GM21619 (cell line): ENCODE results near the gene NGRN.

ENCODE experiments used
- ATAC-seq: cut with Tn5 transposase; IDR thresholded peaks from one replicate; pipeline ENCODE4 v1.9.1; 2021; ENCODE audit not compliant: unreplicated experiment

NGRN gene, protein sequence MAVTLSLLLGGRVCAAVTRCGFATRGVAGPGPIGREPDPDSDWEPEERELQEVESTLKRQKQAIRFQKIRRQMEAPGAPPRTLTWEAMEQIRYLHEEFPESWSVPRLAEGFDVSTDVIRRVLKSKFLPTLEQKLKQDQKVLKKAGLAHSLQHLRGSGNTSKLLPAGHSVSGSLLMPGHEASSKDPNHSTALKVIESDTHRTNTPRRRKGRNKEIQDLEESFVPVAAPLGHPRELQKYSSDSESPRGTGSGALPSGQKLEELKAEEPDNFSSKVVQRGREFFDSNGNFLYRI

DNA sequence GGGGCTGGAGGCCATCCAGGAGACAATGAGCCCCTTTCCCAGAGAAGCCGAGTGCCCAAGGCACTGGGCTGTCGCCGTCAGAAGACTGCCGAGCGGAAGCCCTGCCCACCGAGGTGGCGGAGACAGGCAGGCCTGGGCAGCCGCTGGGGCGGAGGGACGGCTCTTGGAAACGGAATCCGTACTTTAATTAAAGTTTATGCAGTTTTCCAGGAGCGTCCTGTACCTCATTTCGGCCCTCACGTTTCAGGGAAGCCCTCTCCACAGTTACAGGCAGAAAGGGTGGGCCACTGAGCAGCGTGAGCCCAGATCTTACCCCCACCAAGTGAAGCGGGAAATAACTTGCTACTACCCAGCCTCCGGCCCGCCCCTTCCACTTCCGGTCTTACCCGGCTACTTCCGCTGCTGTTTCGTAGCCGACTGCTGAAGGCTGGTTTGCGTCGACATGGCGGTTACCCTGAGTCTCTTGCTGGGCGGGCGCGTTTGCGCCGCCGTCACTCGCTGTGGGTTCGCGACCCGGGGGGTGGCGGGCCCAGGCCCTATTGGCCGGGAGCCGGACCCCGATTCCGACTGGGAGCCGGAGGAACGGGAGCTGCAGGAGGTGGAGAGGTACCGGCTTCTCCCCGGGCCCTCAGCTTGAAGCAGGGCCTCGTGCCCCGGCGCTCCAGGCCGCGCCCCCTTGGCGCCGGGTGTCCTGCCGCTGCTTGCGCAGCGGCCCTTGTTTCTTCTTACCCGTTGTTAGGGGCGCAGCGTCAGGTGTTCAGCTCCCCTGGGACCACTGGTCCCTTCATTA is at the start of gene NGRN:
Gene NGRN, plus strand, starts transcription at position 402 of the 790 bp plus-strand sequence. Its CDS starts 41 bp downstream, at position 443.
- ATAC-seq: peak; percentile 93

DNA sequence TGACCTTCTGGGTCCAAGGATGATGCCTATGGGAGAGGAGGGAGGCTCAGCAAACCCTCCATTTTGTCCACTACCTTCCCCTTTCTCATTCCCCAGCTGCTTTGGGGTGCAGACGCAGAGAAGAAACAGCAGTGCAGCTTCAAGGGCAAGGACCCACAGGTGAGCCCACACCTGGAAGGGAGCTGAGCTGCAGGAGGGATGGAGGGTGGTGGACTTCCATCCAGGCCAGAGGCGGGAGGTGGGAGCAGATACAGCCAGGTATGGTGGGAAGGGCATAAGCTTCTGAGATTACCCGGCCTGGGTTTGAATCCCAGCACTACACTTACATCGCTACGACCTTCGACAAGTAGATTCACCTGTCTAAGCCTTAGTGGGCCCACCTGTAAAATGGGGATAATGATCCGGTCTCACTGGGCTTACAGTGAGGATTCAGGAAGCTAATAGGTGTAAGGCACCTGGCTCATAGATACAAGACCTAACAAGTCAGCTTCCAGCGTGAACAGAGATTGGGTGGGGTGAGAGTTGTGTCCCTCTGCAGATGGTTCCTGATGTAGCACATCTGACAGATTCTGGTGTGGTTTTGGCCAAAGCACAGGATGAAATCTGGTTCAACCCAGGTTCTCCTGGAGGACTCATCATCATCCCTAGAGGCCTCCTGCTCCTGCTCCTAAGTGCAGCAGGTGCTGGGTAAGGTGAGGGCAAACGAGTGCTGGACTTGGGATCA is 47.6 kb upstream of the NGRN start:
- no peak for ATAC-seq

DNA sequence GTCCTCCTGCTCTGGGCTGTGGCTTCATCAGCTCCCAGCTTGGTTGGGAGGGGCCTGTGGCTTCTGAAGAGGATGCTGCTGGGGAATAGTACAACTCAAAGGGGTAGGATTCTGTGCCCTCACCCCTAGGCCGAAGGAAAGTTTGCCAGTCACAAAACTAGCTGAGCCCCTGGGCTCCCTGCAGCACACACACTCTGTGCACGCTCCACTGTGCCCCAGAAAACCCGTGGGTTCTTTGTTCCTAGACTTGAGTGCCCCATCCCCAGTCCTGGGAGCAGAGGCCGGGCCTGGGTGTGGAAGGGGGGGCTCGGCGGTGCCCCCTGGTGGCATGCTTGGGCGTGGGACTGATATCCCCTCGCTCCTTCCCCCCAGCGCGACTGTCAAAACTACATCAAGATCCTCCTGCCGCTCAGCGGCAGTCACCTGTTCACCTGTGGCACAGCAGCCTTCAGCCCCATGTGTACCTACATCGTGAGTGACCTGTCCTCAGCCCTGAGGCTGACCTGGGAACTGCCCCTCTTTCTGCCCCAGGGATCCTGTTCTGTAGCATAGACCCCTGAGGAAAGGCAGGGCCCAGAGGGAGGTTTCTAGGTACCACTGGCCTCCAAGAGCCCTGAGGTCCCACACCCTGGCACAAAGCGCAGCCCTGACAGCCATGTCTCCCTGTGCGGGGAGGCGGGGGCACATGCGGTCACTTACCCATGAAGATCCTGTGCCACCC is 45.9 kb upstream of the NGRN start:
- ATAC-seq: no peak

DNA sequence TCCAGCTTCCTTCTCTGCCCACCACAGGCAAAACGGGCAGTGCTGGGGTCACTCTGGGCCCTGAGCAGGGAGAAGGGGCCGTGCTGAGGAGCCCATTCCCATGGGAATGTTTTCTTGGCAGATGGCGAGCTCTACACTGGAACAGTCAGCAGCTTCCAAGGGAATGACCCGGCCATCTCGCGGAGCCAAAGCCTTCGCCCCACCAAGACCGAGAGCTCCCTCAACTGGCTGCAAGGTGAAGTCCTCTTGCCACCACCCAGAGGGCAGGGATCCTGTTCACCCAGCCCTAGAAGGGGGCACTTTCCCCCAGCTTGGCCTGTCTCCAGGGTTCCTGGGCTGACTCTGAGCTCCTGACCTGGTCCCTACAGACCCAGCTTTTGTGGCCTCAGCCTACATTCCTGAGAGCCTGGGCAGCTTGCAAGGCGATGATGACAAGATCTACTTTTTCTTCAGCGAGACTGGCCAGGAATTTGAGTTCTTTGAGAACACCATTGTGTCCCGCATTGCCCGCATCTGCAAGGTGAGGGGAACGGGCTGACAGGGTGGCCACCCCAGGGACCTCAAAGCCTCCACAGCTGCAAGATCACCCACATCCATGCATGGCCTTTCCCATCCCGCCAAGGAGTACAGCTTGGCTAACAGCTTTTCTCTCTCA is 44.1 kb upstream of the NGRN start:
- ATAC-seq: no peak

DNA sequence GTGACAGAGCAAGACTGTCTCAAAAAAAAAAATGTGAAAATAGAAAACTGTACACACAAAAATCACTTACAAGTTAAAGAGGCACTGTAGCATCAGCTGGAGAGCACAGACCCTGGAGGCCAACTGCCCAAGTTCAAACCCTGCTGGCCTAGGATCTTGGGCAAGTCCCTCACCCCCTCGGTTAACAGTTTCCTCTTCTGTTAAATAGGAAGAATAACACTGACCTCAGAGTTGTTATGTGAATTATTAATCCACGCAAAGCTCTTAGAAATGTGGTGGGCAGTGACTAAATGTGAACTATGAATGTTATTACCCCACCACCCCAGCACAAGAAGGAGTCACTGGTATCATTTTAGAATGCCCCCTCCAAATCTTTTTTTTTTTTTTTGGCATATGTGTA is 42.9 kb upstream of the NGRN start:
- ATAC-seq: no peak

DNA sequence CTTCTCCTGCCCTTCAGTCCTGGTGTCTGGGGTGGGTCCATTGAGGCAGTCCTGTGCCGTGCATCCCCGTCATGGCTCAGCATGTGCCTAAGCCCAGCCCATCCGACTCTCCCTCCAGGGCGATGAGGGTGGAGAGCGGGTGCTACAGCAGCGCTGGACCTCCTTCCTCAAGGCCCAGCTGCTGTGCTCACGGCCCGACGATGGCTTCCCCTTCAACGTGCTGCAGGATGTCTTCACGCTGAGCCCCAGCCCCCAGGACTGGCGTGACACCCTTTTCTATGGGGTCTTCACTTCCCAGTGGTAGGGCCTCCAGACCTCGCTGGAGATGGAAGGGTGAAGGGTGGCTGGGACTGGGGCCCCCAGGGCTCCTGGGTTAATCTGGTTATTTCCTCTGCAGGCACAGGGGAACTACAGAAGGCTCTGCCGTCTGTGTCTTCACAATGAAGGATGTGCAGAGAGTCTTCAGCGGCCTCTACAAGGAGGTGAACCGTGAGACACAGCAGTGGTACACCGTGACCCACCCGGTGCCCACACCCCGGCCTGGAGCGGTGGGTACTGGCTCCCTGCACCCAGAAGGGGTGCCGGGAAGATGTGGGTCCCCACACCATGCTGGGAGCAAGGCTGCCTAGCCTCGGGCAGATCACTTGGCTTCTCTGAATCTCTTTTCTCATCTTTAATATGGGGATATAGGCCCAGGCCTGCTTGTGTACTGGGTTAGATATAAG is 41.9 kb upstream of the NGRN start:
- no peak for ATAC-seq

DNA sequence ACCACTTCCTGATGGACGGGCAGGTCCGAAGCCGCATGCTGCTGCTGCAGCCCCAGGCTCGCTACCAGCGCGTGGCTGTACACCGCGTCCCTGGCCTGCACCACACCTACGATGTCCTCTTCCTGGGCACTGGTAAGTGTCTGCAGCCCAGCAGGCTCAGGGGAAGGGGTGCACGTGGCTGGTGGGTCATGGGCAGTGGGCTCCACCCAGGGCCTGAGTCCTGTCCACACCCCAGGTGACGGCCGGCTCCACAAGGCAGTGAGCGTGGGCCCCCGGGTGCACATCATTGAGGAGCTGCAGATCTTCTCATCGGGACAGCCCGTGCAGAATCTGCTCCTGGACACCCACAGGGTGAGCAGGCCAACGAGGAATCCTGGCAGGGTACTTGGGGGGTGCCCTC is 40.4 kb upstream of the NGRN start:
- ATAC-seq: no peak

DNA sequence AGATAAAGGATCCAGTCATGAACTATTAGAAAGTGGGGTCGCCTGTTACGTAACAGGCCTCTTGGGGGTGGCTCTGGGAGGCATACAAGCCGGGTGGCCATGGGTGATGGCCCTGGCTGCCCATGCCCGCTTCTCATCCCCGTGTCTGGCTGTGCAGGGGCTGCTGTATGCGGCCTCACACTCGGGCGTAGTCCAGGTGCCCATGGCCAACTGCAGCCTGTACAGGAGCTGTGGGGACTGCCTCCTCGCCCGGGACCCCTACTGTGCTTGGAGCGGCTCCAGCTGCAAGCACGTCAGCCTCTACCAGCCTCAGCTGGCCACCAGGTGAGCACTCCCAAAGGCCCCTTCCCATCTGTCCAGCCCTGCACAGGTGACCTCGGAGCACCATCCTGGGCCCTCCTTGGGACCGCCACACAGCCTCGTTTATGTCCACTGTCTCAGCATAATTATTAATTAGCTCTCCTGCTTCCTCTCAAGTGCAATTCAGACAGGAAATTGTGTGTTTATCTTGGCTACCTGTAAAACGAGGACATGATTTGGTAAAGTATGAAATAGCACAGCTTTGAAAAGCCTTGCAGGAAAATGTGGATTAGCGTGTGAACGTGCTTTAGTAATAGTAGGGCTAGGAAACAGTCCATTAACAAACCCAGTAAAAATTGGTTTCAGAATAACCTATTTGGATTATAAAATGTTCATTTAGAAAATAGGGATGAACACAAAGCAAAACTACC is 39.8 kb upstream of the NGRN start:
- no peak for ATAC-seq

DNA sequence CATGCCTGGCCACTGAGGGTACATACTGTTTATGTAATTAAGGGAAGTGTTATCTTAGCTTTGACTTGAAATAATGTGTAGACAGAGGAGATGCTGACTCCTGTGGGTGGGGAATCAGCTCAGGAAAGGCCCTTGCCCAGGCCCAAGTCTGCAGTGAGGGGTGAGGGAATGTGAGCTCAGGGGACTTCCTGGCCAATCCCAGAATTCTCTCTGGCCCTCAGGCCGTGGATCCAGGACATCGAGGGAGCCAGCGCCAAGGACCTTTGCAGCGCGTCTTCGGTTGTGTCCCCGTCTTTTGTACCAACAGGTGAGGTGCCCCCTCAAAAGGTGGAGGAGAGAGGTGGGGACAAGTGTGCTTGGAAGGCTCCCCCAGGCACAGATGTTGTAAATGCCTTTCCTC is 38.1 kb upstream of the NGRN start:
- ATAC-seq: no peak

DNA sequence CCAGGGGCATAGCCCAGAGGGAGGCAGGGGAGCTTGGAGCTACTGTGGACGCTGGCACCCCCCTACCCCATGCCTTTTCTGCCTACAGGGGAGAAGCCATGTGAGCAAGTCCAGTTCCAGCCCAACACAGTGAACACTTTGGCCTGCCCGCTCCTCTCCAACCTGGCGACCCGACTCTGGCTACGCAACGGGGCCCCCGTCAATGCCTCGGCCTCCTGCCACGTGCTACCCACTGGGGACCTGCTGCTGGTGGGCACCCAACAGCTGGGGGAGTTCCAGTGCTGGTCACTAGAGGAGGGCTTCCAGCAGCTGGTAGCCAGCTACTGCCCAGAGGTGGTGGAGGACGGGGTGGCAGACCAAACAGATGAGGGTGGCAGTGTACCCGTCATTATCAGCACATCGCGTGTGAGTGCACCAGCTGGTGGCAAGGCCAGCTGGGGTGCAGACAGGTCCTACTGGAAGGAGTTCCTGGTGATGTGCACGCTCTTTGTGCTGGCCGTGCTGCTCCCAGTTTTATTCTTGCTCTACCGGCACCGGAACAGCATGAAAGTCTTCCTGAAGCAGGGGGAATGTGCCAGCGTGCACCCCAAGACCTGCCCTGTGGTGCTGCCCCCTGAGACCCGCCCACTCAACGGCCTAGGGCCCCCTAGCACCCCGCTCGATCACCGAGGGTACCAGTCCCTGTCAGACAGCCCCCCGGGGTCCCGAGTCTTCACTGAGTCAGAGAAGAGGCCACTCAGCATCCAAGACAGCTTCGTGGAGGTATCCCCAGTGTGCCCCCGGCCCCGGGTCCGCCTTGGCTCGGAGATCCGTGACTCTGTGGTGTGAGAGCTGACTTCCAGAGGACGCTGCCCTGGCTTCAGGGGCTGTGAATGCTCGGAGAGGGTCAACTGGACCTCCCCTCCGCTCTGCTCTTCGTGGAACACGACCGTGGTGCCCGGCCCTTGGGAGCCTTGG is 37.4 kb upstream of the NGRN start:
- no peak for ATAC-seq

DNA sequence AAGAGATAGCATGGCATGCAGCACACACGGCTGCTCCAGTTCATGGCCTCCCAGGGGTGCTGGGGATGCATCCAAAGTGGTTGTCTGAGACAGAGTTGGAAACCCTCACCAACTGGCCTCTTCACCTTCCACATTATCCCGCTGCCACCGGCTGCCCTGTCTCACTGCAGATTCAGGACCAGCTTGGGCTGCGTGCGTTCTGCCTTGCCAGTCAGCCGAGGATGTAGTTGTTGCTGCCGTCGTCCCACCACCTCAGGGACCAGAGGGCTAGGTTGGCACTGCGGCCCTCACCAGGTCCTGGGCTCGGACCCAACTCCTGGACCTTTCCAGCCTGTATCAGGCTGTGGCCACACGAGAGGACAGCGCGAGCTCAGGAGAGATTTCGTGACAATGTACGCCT is 36.5 kb upstream of the NGRN start:
- ATAC-seq: no peak

DNA sequence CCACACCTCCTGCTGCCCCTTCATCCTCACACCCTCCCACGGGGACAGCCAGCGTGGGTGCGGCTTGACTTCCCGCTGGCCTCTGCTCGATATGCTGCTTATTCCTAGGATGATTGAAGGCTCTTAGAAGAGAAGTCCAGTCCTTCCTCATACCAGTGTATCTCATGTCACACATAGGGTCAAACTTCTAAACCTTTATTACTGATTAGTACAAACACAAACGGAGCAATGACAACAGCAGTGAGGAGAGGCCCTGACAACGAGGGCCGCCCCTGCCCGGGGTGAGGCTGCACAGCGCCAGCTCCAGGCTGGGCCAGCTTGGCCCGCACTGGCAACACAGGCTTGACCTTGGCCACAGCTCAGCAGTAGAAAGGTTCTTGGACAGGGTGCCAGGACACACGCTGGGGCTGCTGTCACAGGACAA is 35.4 kb upstream of the NGRN start:
- ATAC-seq: no peak

DNA sequence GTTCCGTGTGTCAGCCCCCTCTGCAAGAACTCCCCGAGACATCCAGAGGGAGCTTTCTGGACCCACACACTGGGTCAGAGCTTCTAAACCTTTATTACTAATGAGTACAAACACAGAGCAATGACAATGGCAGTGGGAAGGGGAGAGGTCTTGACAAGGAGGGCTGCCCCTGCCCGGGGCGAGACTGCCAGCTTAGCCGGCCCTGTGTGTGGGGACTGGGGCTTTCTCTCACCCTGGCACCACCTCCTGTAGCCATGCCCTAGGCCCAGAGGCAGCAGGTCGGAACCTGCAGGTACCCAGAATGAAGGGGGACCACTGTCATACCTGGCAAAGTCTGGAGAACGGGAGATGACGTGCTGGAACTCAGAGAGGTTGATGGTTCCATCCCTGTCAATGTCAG is 34.9 kb upstream of the NGRN start:
- no peak for ATAC-seq

DNA sequence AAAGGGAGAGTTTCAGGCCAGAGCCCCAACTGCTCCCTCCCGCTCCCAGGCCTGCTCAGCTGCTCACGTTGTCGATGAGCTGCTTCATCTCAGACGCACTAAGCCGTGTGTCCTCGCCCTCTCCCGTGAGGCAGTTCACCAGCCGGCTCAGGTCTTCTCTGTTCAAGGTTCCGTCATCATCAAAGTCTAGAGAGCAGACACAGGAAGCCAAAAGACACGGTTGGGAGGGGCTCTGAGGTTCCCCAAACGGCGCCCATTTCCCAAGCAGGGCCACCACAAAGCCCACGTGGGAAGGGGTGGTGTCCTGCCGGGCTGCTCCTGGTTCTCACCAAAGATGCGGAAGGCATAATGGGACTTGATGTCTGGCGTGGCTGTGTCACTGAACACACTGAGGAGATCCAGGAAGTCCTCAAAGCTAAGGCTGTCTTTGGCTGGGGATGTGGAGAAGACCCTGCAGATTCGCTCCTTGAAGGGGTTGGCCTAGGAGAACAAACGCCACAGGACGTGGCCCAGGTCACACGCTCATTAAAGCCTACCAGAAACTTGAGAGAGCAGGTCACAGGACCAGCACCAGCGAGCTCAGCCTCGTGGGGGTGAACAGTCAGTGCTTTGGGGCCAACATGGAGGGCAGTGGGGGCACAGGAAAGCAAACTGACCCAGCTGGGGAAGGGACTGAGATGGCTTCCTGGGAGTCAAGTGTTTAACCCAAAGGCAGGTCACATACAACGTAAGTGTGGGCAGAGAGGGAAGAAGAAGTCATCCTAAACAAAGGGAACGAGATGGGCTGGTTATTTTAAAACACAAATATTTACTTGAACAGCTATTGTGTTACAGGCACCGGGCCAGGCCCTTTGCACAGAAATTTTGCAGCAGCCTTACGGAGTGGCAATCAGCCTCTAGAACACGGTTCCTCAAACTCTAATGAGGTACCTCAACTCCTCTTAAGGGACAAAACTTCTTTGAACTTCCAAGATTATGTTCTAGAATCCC is 34.1 kb upstream of the NGRN start:
- peak; percentile 20 for ATAC-seq

DNA sequence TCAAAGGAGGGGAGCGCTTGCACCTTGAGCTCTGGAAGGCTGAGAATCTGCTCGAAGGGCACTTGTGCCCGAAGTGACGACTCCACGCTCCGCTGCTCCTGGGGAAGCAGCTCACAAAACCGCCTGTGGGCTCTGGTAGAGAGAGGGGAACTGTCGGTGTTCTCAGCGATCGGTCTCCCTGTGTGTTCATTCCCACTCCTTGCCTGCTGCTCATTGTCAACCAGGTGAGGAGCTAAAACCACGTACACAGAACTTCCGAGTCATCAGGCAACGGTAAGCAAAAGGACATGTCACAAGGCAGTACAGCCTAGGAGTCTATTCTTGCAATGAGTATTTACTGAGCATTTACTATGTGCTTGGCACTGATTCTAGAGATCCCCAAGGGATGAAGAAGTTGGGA is 33.3 kb upstream of the NGRN start:
- ATAC-seq: no peak

DNA sequence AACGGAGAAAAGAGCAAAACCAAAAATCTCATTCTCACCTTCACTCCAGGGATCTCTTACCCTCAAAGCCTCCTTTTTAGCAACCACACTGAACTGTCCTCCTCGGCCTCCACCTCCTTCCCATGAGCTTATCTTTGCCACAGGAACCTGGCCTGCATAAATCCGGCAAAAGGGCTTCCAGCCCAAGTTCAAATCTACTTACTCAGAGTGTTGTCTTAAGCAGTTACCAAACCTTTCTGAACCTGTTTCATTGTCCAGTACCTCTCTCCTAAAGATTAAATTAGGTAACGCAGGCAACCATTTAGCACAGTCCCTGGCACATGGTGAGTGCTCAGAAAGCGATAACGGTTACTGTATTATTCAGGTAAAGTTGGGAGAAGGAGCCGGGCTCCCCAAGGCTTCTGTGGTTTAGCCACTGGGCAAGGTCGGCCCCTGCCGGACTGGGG is 32.5 kb upstream of the NGRN start:
- ATAC-seq: no peak
